GM12874 (cell line): ENCODE results near the gene M6PR.

Source experiments
- TF ChIP-seq, protein P1 (sequence below): IDR thresholded peaks from 2 replicates; pipeline ENCODE4 v1.5.1; 2011; ENCODE audit warnings: low read depth, mild to moderate bottlenecking, control low read depth, low read length, moderate library complexity; ENCODE audit not compliant: insufficient read depth

Gene M6PR

GRCh38 chr12:8936735-8937134, 12.7 kb downstream of the M6PR start:
- TF ChIP-seq, protein P1, sequence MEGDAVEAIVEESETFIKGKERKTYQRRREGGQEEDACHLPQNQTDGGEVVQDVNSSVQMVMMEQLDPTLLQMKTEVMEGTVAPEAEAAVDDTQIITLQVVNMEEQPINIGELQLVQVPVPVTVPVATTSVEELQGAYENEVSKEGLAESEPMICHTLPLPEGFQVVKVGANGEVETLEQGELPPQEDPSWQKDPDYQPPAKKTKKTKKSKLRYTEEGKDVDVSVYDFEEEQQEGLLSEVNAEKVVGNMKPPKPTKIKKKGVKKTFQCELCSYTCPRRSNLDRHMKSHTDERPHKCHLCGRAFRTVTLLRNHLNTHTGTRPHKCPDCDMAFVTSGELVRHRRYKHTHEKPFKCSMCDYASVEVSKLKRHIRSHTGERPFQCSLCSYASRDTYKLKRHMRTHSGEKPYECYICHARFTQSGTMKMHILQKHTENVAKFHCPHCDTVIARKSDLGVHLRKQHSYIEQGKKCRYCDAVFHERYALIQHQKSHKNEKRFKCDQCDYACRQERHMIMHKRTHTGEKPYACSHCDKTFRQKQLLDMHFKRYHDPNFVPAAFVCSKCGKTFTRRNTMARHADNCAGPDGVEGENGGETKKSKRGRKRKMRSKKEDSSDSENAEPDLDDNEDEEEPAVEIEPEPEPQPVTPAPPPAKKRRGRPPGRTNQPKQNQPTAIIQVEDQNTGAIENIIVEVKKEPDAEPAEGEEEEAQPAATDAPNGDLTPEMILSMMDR = no peak

DNA sequence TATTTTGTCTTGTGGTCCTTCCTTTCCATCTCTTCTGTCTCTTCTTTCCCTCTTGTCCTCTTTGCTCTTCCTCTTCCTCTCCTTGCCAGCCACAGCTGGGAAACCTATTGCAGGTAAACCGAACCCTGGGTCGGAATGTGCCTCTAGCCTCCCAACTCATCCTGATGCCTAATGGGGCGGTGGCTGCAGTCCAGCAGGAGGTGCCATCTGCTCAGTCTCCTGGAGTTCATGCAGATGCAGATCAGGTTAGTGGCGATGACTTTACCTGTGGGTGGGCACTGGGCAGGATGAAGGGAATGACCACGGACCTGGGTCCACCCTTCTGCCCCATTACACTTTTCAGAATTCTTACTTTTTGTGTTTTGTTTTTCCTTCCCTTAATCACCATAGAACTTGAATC, 26.9 kb downstream of the M6PR start:
- TF ChIP-seq, protein P1 = no peak

GRCh38 chr12:8917751-8918150, 31.7 kb downstream of the M6PR start:
- TF ChIP-seq, protein P1 = no peak

DNA sequence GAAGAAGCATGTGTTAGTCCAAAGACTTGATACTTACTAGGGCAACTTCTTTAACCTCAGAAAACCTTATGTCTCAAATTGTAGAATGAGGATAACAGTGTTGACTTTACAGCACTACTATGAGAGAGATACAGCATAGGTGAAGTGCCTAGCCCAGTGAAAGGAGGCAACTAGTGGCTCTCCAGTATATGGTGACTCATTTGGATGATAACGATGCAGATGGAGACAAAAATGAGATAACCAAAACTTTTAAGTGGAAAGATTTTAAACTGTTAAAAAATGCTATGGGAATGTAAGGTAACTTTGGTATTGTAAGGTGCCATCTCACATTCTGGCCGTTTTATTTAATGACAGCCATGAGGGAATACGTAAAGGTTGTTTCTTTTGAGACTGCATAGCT, 32.4 kb downstream of the M6PR start:
- TF ChIP-seq, protein P1 = no peak

DNA sequence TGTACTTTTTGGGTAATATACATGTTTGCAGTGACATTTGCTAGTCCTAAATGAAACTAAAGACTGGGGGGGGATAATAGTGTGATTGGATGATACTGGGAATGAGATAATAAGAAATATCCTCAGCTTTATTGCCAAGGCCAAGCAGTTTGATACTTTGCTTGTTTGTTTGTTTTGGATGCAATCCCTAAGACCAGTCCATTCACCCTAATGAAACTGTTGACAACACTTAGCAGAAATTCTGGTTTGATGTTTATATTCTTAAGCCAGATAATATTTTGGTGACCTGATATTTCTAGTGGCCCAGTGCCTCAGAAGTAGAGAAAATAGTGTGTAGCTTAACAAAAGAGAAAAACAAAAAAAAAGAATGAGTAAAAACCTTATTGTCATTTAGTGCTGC, 33.3 kb downstream of the M6PR start:
- TF ChIP-seq, protein P1 = no peak

DNA sequence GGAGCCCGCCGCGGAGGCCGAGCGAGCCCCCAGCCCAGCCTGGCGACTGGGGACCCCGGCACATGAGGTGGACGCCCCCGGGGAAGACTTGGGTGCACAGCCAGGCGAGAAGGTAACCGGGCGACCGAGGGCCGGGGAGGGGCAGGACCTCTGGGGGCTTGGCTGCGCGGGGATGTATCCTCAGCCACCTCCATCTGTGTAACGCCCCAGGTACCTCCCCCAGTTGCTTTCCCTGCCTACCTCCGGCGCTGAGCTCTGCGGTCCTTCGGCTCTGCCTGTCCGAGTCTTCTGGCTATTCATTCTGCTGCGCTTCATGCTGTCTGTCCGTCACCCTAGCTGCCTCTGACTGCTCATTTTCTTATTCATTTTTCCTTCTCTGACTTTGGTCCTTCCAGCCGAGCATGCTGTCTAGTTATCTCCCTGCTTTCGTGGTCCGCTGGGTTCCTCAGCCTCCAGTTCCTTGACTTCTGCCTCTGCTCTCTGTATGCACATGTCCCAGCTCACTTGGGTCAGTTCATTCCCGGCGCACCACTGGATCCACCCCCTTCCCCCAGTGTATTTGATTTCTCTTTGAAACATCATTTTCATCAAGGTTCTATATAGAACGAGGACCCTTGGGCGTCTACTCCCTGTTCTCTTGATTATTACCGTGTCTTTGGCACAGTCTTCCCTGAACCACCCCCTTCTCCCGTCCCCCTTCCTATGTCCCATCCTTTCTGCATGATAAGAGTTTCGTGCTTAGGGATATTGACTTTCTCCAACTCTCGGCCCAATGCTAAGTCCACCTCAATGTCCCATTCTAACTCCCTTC, 34.5 kb downstream of the M6PR start:
- TF ChIP-seq, protein P1 = no peak

GRCh38 chr12:8914033-8914715, 35.3 kb downstream of the M6PR start, which contains the start of gene PHC1:
Gene PHC1, plus strand, starts transcription at chr12:8914509. Its CDS starts 3,169 bp downstream, at chr12:8917678.
- TF ChIP-seq, protein P1 = peak; percentile 42; the same call in 1 of the 2 replicates
